ENCODE data around the gene LGALSL. TPM values are rescaled to one million over a fixed set of nuclear protein-coding genes. Genes with fewer than 3 reads are reported as not detected.

The LGALSL gene
- total RNA-seq, 2 experiments from 2014 or later: 3.2 to 4.5 TPM

DNA sequence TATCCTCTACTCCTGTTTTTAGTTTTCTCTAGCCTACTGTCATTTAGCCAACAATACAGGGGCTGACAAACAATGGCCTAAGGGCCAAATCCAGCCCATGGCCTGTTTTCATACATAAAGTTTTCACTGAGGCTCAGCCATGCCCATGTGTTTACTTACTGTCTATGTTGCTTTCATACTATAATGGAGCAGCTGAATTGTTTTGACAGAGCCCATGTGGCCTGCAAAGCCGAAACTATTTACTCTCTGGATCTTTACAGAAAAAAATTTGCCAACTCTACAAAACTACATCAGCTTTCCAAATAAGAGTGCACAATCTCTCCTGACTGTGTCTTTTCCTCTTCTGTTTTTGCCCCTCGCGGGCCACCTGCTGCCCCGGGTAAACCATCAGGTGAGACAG lies 24.0 kb downstream of the LGALSL start:
- BruUV-seq (replicated peaks): no TSS peak
- no peaks in the 10 kb centered on the region for H3K79me2 ChIP-seq (ENCODE audit: insufficient read depth, low read depth, low read length)
- H3K9me3 ChIP-seq (ENCODE audit: low read length): no peaks in the 10 kb centered on the region
- H2AFZ ChIP-seq (ENCODE audit: low read length): no peak overlapping the region
- H3K4me3 ChIP-seq (ENCODE audit: low read depth, low read length, poor library complexity, severe bottlenecking): no peak overlapping the region
- H4K20me1 ChIP-seq (ENCODE audit: insufficient read depth, low read length): no peaks in the 10 kb centered on the region
- H3K4me1 ChIP-seq (ENCODE audit: insufficient read depth, low read length, poor library complexity, severe bottlenecking): peaks cover 14% of the 10 kb centered on the region
- no peak overlapping the region for H3K27ac ChIP-seq (ENCODE audit: low read depth, low read length, poor library complexity, severe bottlenecking)
- H3K36me3 ChIP-seq (ENCODE audit: insufficient read depth, low read length): no peaks in the 10 kb centered on the region
- H3K9me2 ChIP-seq (ENCODE audit: insufficient read depth, low read length): no peaks in the 10 kb centered on the region
- H3K4me2 ChIP-seq (ENCODE audit: low read length): no peak overlapping the region
- no peak for DNase-seq (ENCODE audit: low spot score)
- TF ChIP-seq, protein P1, sequence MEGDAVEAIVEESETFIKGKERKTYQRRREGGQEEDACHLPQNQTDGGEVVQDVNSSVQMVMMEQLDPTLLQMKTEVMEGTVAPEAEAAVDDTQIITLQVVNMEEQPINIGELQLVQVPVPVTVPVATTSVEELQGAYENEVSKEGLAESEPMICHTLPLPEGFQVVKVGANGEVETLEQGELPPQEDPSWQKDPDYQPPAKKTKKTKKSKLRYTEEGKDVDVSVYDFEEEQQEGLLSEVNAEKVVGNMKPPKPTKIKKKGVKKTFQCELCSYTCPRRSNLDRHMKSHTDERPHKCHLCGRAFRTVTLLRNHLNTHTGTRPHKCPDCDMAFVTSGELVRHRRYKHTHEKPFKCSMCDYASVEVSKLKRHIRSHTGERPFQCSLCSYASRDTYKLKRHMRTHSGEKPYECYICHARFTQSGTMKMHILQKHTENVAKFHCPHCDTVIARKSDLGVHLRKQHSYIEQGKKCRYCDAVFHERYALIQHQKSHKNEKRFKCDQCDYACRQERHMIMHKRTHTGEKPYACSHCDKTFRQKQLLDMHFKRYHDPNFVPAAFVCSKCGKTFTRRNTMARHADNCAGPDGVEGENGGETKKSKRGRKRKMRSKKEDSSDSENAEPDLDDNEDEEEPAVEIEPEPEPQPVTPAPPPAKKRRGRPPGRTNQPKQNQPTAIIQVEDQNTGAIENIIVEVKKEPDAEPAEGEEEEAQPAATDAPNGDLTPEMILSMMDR (conservative IDR thresholded peaks at IDR 0.05; ENCODE audit: low read length): no peak
- TF ChIP-seq EZH2phosphoT487 (IDR thresholded peaks at IDR 0.05; ENCODE audit: borderline replicate concordance, low read depth, low read length): no peak
- POLR2A ChIA-PET: interaction anchor here (1.4 kb wide), 1 partner anchor 12 kb away, joined by 3 read pairs; no protein-coding TSS in a partner anchor
- CTCF ChIA-PET (ENCODE audit: unreplicated experiment): no interaction called here
- intact Hi-C loops (cut with micrococcal nuclease; ENCODE audit: unreplicated experiment): no loop called here

- TF ChIP-seq, protein P1 (conservative IDR thresholded peaks at IDR 0.05; ENCODE audit: low read length): no peak
- TF ChIP-seq EZH2phosphoT487 (IDR thresholded peaks at IDR 0.05; ENCODE audit: borderline replicate concordance, low read depth, low read length): no peak
- no peak overlapping the region for H3K27ac ChIP-seq (ENCODE audit: low read depth, low read length, poor library complexity, severe bottlenecking)
- DNase-seq (ENCODE audit: low spot score): no peak
- H3K4me2 ChIP-seq (ENCODE audit: low read length): no peak overlapping the region
- H3K4me3 ChIP-seq (ENCODE audit: low read depth, low read length, poor library complexity, severe bottlenecking): no peak overlapping the region
- POLR2A ChIA-PET: no interaction called here
- intact Hi-C loops (cut with micrococcal nuclease; ENCODE audit: unreplicated experiment): no loop called here
- BruUV-seq (replicated peaks): no TSS peak
- H4K20me1 ChIP-seq (ENCODE audit: insufficient read depth, low read length): no peaks in the 10 kb centered on the region
- no peaks in the 10 kb centered on the region for H3K79me2 ChIP-seq (ENCODE audit: insufficient read depth, low read depth, low read length)
- peaks cover 11% of the 10 kb centered on the region for H3K4me1 ChIP-seq (ENCODE audit: insufficient read depth, low read length, poor library complexity, severe bottlenecking)
- H3K9me2 ChIP-seq (ENCODE audit: insufficient read depth, low read length): no peaks in the 10 kb centered on the region
- H3K36me3 ChIP-seq (ENCODE audit: insufficient read depth, low read length): no peaks in the 10 kb centered on the region
- H2AFZ ChIP-seq (ENCODE audit: low read length): no peak overlapping the region
- H3K9me3 ChIP-seq (ENCODE audit: low read length): no peaks in the 10 kb centered on the region
- CTCF ChIA-PET (ENCODE audit: unreplicated experiment): no interaction called here
Observed at GRCh38 chr2:64478502-64479230, 24.7 kb downstream of the LGALSL start.

Data from OCI-LY7 (cell line).